Umbilical cord (tissue), 2 donors: ENCODE data around the gene NLRP13. TPM values are rescaled to one million over a fixed set of nuclear protein-coding genes. Genes with fewer than 3 reads are reported as not detected.

Experiments used
- DNase-seq: peaks from one replicate; pipeline ENCODE4 v3.0.0-alpha.2; 2015; ENCODE audit warnings: low spot score
- total RNA-seq: library from RNA; depleted of rRNA; stranded (reverse); fragments of >200 nt; gene quantifications from one replicate; pipeline ENCODE4 v1.2.3, GENCODE V29; 2014; ENCODE audit warnings: low replicate concordance; ENCODE audit not compliant: insufficient read depth

NLRP13 gene
- total RNA-seq, 1 donor from 2014 or later, result 1.2 TPM

DNA sequence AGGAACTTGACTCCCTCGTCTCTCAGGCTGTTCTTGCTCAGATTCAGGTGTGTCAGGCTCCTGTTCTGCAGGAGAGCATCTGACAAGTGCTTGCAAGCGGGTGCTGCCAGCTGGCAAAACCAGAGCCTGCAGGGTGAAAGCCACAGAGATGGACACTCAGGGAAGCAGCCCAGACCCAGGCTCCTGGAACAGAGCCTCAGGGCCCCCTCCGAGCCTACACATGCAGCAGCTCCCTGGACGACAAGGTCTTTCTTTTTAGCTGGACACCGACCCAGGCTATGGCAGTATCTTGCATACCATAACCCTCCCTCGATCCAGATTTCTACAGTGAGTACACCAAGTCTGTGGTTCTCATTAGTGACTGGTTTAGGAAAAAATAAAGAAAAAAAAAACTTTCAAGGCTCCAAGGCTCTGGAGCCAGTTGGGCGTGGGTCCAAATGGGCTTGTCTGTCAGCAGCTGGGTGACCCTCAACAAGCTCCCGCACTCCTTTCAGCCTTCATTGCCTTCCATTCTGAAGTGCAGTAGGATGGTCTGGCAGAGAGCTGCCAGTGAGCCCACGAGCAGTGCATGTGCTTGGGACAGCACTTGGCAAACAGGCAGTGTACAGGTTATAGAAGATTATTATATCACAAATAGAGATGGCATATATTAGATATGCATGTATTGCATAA, 29.9 kb downstream of the NLRP13 start:
- DNase-seq, result no peak

- no peak for DNase-seq
These were observed 30.6 kb downstream of the NLRP13 start for GRCh38 chr19:55901369-55902079.

GRCh38 chr19:55898911-55899310, 33.2 kb downstream of the NLRP13 start:
- no peak for DNase-seq

GRCh38 chr19:55882626-55883025, 49.5 kb downstream of the NLRP13 start:
- no peak for DNase-seq

- DNase-seq, result no peak
These were observed 54.9 kb downstream of the NLRP13 start for GRCh38 chr19:55877211-55877610.

GRCh38 chr19:55870736-55871135, 61.4 kb downstream of the NLRP13 start:
- no peak for DNase-seq

DNA sequence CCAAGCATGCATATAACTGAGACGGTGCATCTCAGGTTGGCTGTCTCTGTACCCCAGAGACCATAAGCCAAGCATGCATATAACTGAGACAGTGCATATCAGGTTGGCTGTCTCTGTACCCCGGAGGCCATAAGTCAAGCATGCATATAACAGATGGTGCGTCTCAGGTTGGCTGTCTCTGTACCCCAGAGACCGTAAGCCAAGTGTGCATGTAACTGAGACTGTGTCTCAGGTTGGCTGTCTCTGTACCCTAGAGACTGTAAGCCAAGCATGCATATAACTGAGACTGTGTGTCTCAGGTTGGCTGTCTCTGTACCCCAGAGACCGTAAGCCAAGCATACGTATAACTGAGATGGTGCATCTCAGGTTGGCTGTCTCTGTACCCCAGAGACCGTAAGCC, 65.0 kb downstream of the NLRP13 start:
- no peak for DNase-seq

DNA sequence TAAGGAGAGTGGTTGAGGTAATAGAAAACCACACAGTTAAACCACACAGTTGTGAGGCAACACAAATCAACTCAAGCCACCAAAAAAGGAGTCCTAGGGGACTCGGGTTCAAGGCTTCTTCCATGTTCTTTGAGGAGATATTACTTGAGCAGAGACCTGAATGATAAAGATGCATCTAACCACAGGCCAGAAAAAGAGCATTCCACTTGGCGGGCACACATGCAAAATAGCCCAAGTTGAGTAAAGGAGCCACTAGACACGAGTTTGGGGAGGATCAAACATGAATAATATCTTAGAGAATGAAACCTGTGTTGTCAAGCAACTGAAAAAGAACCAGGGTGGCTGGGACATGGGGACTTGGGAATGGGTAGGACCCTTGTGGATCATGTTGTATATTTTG, 65.6 kb downstream of the NLRP13 start:
- no peak for DNase-seq

GRCh38 chr19:55858969-55859368, 73.2 kb downstream of the NLRP13 start:
- no peak for DNase-seq

DNA sequence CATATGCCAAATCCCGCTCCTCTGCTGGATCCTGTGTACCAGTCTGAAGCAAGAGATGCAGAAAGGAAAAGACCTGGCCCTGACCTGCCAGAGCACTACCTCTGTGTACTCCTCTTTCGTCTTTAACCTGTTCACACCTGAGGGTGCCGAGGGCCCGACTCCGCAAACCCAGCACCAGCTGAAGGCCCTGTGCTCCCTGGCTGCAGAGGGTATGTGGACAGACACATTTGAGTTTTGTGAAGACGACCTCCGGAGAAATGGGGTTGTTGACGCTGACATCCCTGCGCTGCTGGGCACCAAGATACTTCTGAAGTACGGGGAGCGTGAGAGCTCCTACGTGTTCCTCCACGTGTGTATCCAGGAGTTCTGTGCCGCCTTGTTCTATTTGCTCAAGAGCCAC, 73.7 kb downstream of the NLRP13 start:
- no peak for DNase-seq

DNA sequence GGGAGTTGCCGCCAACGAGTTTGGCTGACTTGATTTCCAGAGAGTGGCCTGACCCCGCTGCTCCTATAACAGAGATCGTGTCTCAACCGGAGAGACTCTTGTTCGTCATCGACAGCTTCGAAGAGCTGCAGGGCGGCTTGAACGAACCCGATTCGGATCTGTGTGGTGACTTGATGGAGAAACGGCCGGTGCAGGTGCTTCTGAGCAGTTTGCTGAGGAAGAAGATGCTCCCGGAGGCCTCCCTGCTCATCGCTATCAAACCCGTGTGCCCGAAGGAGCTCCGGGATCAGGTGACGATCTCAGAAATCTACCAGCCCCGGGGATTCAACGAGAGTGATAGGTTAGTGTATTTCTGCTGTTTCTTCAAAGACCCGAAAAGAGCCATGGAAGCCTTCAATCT, 74.2 kb downstream of the NLRP13 start:
- DNase-seq, result no peak

DNA sequence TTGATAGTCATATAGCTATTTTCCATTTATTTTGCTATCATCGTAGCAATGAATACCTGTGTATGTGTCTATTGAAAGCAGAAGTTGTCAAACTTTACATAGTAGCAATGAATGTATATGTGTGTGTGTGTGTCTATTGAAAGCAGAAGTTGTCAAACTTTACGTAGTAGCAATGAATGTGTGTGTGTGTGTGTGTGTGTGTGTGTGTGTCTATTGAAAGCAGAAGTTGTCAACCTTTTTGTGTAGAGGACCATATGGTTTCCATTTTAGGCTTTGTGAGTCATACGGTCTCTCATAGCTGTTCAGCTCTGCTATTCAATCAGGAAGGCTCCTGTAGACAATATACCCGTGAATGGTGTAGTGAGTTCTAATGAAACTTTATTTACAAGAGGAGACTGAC, 75.0 kb downstream of the NLRP13 start:
- no peak for DNase-seq

DNA sequence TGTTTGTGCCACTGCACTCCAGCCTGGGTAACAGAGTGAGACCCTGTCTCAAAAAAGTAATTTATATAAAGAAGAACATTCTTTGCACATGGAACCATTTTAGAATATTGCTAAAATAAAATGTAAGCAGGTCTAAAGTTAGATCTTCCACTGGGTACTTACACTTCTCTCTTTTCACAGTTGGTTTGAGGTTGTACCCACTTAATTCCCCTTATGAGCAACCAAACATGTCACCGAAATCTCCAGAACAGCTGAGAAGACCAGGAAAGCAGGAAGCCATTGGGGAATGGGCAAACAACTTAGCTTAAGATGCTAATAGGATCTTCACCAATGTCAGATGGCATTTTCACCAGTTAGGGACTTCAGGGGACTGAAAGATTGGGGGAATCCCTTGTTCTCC, 77.0 kb downstream of the NLRP13 start:
- DNase-seq, result no peak

Other genes starting within 250 kb of the NLRP13 start
- 1.2 TPM for gene NLRP9, start 193.9 kb downstream of the NLRP13 start, total RNA-seq
- not detected for gene RFPL4A, start 173.2 kb downstream of the NLRP13 start, total RNA-seq
- 20.2 TPM for gene RFPL4AL1, start 163.2 kb downstream of the NLRP13 start, total RNA-seq
- 0.48 TPM for gene NLRP11, start 100.3 kb downstream of the NLRP13 start, total RNA-seq
- 0.24 TPM for gene NLRP4, start 95.8 kb downstream of the NLRP13 start, total RNA-seq
- gene NLRP8, start 15.5 kb upstream of the NLRP13 start, total RNA-seq, result 0.72 TPM
- gene NLRP5, start 54.4 kb upstream of the NLRP13 start, total RNA-seq, result 0.24 TPM
- 13.2 TPM for gene ZNF787, start 189.0 kb upstream of the NLRP13 start, total RNA-seq
- 15.2 TPM for gene ZNF444, start 209.0 kb upstream of the NLRP13 start, total RNA-seq
- not detected for gene GALP, start 243.7 kb upstream of the NLRP13 start, total RNA-seq